Stomach (tissue), 9 donors: ENCODE data around the gene PFKM. TPM values are rescaled to one million over a fixed set of nuclear protein-coding genes. Genes with fewer than 3 reads are reported as not detected.
A peak's percentile ranks its signal among the peaks of the same experiment; 100 is the strongest.

Experiments used
- DNase-seq, 2 donors: peaks; one replicate each; pipeline versions ENCODE4 v3.0.0 to v3.0.0-alpha.2; 2013 to 2019
- H3K27ac ChIP-seq, 5 donors: fragments of 200-600 bp in 4 of 5; sonication (generic) in 4 of 5; one replicate each; pipeline ENCODE4 v1.5.1; 2013 to 2019; ENCODE audit warnings: mild to moderate bottlenecking in 1 of 5, moderate library complexity in 1 of 5
- H3K27me3 ChIP-seq, 3 donors: fragments of 200-600 bp; sonication (generic); one replicate each; pipeline ENCODE4 v1.5.1; 2017 to 2019; ENCODE audit warnings: mixed run types in 1 of 3
- H3K36me3 ChIP-seq, 4 donors: fragments of 200-600 bp; sonication (generic); 1 replicate in 3 of 4; 2 replicates in 1 of 4; pipeline ENCODE4 v1.5.1; 2016 to 2019
- H3K4me1 ChIP-seq, 4 donors: fragments of 200-600 bp; sonication (generic); one replicate each; pipeline ENCODE4 v1.5.1; 2016 to 2019
- H3K4me3 ChIP-seq, 4 donors: fragments of 200-600 bp; sonication (generic) in 3 of 4; one replicate each; pipeline ENCODE4 v1.5.1; 2016 to 2019; ENCODE audit warnings: mild to moderate bottlenecking in 1 of 4
- H3K9me3 ChIP-seq, 4 donors: fragments of 200-600 bp; sonication (generic); one replicate each; pipeline ENCODE4 v1.5.1; 2016 to 2019
- CTCF ChIP-seq, 7 experiments: fragments of 450-650 bp in 4 of 7; fragments of 200-600 bp in 3 of 7; sonication (generic) in 3 of 7; IDR thresholded peaks; one replicate each; pipeline ENCODE4 v1.5.1; 2016 to 2019; ENCODE audit warnings: antibody characterized with exemption in 7 of 7, control low read depth in 2 of 7, mild to moderate bottlenecking in 1 of 7
- EP300 ChIP-seq: sonication (generic); formaldehyde crosslinking; IDR thresholded peaks from one replicate; pipeline ENCODE4 v1.6.1; 2017; ENCODE audit warnings: antibody characterized with exemption
- POLR2A ChIP-seq, 4 donors: fragments of 450-650 bp; IDR thresholded peaks; one replicate each; pipeline ENCODE4 v1.6.1; 2016; ENCODE audit warnings: antibody characterized with exemption in 4 of 4, control low read depth in 2 of 4, mild to moderate bottlenecking in 1 of 4, moderate library complexity in 1 of 4
- POLR2AphosphoS5 ChIP-seq, 3 donors: sonication (generic); formaldehyde crosslinking; IDR thresholded peaks; one replicate each; pipeline ENCODE4 v1.6.1; 2016; ENCODE audit warnings: antibody characterized with exemption in 3 of 3
- WGBS, 5 donors: extraction: QIAGEN DNeasy Blood & Tissue Kit in 3 of 5; methylation state at CpG; one replicate each; pipeline versions ENCODE4 v1.1.5 to v1.1.7; 2013 to 2018; 5-methylcytosine and 5-hydroxymethylcytosine counted together
- intact Hi-C: fragments of 100-400 bp; cut with DNase I; formaldehyde crosslinking; loops from one replicate; pipeline ENCODE4 v1.15.1; 2023; ENCODE audit warnings: low total_unique reads
- polyA plus RNA-seq, 3 donors: library from polyadenylated mRNA; stranded (reverse); fragments of 200-250 nt; gene quantifications; one replicate each; pipeline ENCODE4 v1.2.3, GENCODE V29; 2013
- total RNA-seq, 5 donors: library from RNA; depleted of rRNA; stranded (reverse); fragments of >200 nt; gene quantifications; one replicate each; pipeline versions ENCODE4 v1.1.0 to v1.2.3, GENCODE V29; 2014 to 2016
- donor health status: healthy with polysubstance abuse.
- donor health status: Bipolar disorder and iron deficiency.
- donor health status: healthy.

The PFKM gene
- total and polyA plus RNA-seq, 8 donors: 9.3 to 57.1 (median 17.7) TPM

- H3K9me3 ChIP-seq: no peaks in the 10 kb centered on the region
- intact Hi-C loops: no loop called here
- no peak for TF ChIP-seq POLR2AphosphoS5 (IDR thresholded peaks at IDR 0.05)
- TF ChIP-seq EP300: no peak
- TF ChIP-seq CTCF (IDR thresholded peaks at IDR 0.05): no peak
- TF ChIP-seq POLR2A (IDR thresholded peaks at IDR 0.05): no peak
- H3K4me3 ChIP-seq: no peak overlapping the region
- H3K27me3 ChIP-seq: no peaks in the 10 kb centered on the region
- no peak overlapping the region for H3K27ac ChIP-seq
- no peaks in the 10 kb centered on the region for H3K4me1 ChIP-seq
- DNase-seq: no peak
- 92 to 98% (median 96%) methylated on average over 5 of the region's 5 CpGs for WGBS, 5 donors
- peaks cover 22 to 66% (median 61%) of the 10 kb centered on the region in 4 donors for H3K36me3 ChIP-seq
Measured at GRCh38 chr12:48078901-48079300, 40.3 kb upstream of the PFKM start.

- H3K27ac ChIP-seq: no peak overlapping the region
- intact Hi-C loops: no loop called here
- H3K9me3 ChIP-seq: no peaks in the 10 kb centered on the region
- DNase-seq: no peak
- no peaks in the 10 kb centered on the region for H3K27me3 ChIP-seq
- TF ChIP-seq EP300 (no peak), CTCF (IDR thresholded peaks at IDR 0.05) (no peak), POLR2AphosphoS5 (IDR thresholded peaks at IDR 0.05) (no peak), POLR2A (IDR thresholded peaks at IDR 0.05) (no peak)
- 89 to 95% (median 95%) methylated on average over 5 of the region's 5 CpGs for WGBS, 5 donors
- peaks cover 20 to 62% (median 58%) of the 10 kb centered on the region in 4 donors for H3K36me3 ChIP-seq
- no peak overlapping the region for H3K4me3 ChIP-seq
- no peaks in the 10 kb centered on the region for H3K4me1 ChIP-seq
Measured at GRCh38 chr12:48080285-48080684, 38.9 kb upstream of the PFKM start.

DNA sequence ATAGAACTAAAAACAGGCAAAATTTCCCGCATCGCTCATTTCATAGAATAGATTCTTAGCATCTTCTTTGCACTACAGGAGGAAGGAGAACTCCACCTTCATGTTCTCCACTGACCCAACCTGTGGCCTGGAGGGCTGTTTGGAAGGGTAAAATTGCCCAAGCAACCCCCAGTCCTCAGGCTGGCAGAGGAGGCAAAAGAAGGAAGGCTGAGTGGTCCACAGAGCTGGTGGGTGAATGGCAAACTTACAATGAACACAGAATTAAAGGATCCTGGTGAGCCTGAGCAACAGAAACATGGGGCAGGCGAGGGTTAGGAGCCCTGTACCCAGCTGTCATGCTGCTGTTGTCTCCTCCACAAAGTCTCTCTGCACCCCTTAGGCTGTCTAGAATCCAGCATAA lies 38.3 kb upstream of the PFKM start:
- intact Hi-C loops: no loop called here
- DNase-seq: no peak
- Histone ChIP-seq H3K27me3 (no peaks in the 10 kb centered on the region), H3K9me3 (no peaks in the 10 kb centered on the region), H3K4me3 (no peak overlapping the region), H3K36me3 (peaks cover 25 to 67% (median 63%) of the 10 kb centered on the region in 4 donors), H3K27ac (no peak overlapping the region), H3K4me1 (no peaks in the 10 kb centered on the region)
- WGBS, 5 donors: 95 to 98% (median 96%) methylated on average over 3 of the region's 3 CpGs
- no peak for TF ChIP-seq CTCF (IDR thresholded peaks at IDR 0.05)
- no peak for TF ChIP-seq POLR2A (IDR thresholded peaks at IDR 0.05)
- TF ChIP-seq EP300: no peak

DNA sequence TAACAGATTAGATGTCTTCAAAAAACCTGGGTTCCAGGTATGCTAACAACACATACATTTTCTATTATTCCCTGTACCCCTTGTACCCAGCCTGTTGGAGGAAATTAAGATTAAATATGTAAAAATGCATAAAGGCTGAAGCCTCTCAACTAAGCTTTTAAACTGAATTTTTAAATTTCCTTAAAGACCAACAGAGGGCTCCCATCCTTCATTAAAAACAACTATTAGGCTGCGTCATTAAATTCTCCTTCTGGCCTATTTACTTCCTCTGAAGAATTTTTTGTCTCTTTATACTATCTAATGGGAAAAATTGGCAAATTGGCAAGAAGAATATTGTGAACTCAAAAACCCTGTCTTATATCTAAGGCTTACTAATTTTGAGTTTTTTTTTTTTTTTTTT lies 35.1 kb upstream of the PFKM start:
- WGBS, 5 donors: 47 to 63% (median 61%) methylated on average over 1 of the region's 1 CpG
- intact Hi-C loops: no loop called here
- Histone ChIP-seq H3K27me3 (no peaks in the 10 kb centered on the region), H3K27ac (no peak overlapping the region), H3K4me3 (no peak overlapping the region), H3K9me3 (no peaks in the 10 kb centered on the region), H3K4me1 (no peaks in the 10 kb centered on the region), H3K36me3 (peaks cover 34 to 94% (median 87%) of the 10 kb centered on the region in 4 donors)
- peak in 1 of 2 donors; percentile 44 for DNase-seq
- TF ChIP-seq CTCF (IDR thresholded peaks at IDR 0.05) (peak in 1 of 7 experiments; percentile 25), POLR2AphosphoS5 (IDR thresholded peaks at IDR 0.05) (no peak), POLR2A (IDR thresholded peaks at IDR 0.05) (no peak)
